SU-DHL-6 (cell line): ENCODE data around the gene KIF17.

ENCODE experiments used
- H2AFZ ChIP-seq: fragments of 200-600 bp; sonication (generic); 2 replicates; pipeline ENCODE4 v1.6.1; 2014; ENCODE audit warnings: low read depth, mild to moderate bottlenecking, moderate library complexity, mixed read lengths, antibody characterized with exemption, low read length; ENCODE audit not compliant: severe bottlenecking
- H3F3A ChIP-seq: fragments of 200-600 bp; shearing (Covaris generic); 2 replicates; pipeline ENCODE4 v1.6.0; 2016; ENCODE audit warnings: antibody characterized with exemption, mild to moderate bottlenecking; ENCODE audit not compliant: insufficient read depth
- H3K27ac ChIP-seq: fragments of 200-600 bp; sonication (generic); 2 replicates; pipeline ENCODE4 v1.5.1; 2016; ENCODE audit warnings: low read depth, mild to moderate bottlenecking, low read length, moderate library complexity, mixed read lengths
- H3K27me3 ChIP-seq: fragments of 200-600 bp; sonication (generic), shearing (Covaris generic); 2 replicates; pipeline ENCODE4 v1.6.0; 2014; ENCODE audit warnings: mild to moderate bottlenecking, low read length
- H3K36me3 ChIP-seq: fragments of 200-600 bp; sonication (generic); 2 replicates; pipeline ENCODE4 v1.6.1; 2014; ENCODE audit warnings: mild to moderate bottlenecking, low read length, mixed read lengths
- H3K4me2 ChIP-seq: fragments of 300-600, 200-600 bp; shearing (Covaris generic), sonication (generic); 2 replicates; pipeline ENCODE4 v1.6.0; 2014; ENCODE audit warnings: low read length, low read depth, mild to moderate bottlenecking; ENCODE audit not compliant: poor library complexity, severe bottlenecking
- H3K4me3 ChIP-seq: fragments of 200-600 bp; sonication (generic); 2 replicates; pipeline ENCODE4 v1.5.1; 2014; ENCODE audit warnings: antibody characterized with exemption, low read length, mild to moderate bottlenecking, mixed read lengths; ENCODE audit not compliant: insufficient read depth, poor library complexity, severe bottlenecking
- H3K79me2 ChIP-seq: fragments of 200-600 bp; sonication (generic); 2 replicates; pipeline ENCODE4 v1.6.1; 2014; ENCODE audit warnings: mild to moderate bottlenecking, low read length, moderate library complexity; ENCODE audit not compliant: insufficient read depth
- H3K9ac ChIP-seq: fragments of 200-600 bp; sonication (generic); 2 replicates; pipeline ENCODE4 v1.7.0; 2014; ENCODE audit warnings: mild to moderate bottlenecking, low read length
- H3K9me2 ChIP-seq: fragments of 200-600 bp; sonication (generic); replicated peaks from 2 replicates; pipeline ENCODE4 v1.6.1; 2014; ENCODE audit warnings: low read length; ENCODE audit not compliant: insufficient read depth
- H3K9me3 ChIP-seq: fragments of 200-600 bp; sonication (generic); 2 replicates; pipeline ENCODE4 v1.6.1; 2014; ENCODE audit warnings: low read length, mixed read lengths; ENCODE audit not compliant: insufficient read depth
- H4K20me1 ChIP-seq: fragments of 200-600 bp; sonication (generic); 2 replicates; pipeline ENCODE4 v1.6.1; 2014; ENCODE audit warnings: low read depth, mild to moderate bottlenecking, antibody characterized with exemption, low read length, moderate library complexity, mixed read lengths
- EZH2phosphoT487 ChIP-seq: fragments of 200-600 bp; sonication (generic), shearing (Covaris generic); conservative IDR thresholded peaks from 2 replicates; pipeline ENCODE4 v1.6.1; 2018; ENCODE audit warnings: mild to moderate bottlenecking, antibody characterized with exemption, low read length, moderate library complexity, mixed read lengths
- TF ChIP-seq, protein P1 (sequence below): fragments of 200-600 bp; sonication (generic); IDR thresholded peaks from one replicate; pipeline ENCODE4 v1.5.1; 2017; ENCODE audit warnings: antibody characterized with exemption, mild to moderate bottlenecking, low read length, moderate library complexity; ENCODE audit not compliant: insufficient read depth, poor library complexity, severe bottlenecking

Gene KIF17

GRCh38 chr1:20711285-20712214, 6.3 kb downstream of the KIF17 start:
- no peak overlapping the region for H3K27ac ChIP-seq
- H3K27me3 ChIP-seq = no peaks in the 10 kb centered on the region
- no peaks in the 10 kb centered on the region for H4K20me1 ChIP-seq
- H3K9ac ChIP-seq = no peak overlapping the region
- no peaks in the 10 kb centered on the region for H3F3A ChIP-seq
- no peaks in the 10 kb centered on the region for H3K9me3 ChIP-seq
- H3K79me2 ChIP-seq = no peaks in the 10 kb centered on the region
- no peak overlapping the region for H3K4me2 ChIP-seq
- TF ChIP-seq EZH2phosphoT487 = no peak
- TF ChIP-seq, protein P1, sequence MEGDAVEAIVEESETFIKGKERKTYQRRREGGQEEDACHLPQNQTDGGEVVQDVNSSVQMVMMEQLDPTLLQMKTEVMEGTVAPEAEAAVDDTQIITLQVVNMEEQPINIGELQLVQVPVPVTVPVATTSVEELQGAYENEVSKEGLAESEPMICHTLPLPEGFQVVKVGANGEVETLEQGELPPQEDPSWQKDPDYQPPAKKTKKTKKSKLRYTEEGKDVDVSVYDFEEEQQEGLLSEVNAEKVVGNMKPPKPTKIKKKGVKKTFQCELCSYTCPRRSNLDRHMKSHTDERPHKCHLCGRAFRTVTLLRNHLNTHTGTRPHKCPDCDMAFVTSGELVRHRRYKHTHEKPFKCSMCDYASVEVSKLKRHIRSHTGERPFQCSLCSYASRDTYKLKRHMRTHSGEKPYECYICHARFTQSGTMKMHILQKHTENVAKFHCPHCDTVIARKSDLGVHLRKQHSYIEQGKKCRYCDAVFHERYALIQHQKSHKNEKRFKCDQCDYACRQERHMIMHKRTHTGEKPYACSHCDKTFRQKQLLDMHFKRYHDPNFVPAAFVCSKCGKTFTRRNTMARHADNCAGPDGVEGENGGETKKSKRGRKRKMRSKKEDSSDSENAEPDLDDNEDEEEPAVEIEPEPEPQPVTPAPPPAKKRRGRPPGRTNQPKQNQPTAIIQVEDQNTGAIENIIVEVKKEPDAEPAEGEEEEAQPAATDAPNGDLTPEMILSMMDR = no peak
- H3K36me3 ChIP-seq = no peaks in the 10 kb centered on the region
- H3K4me3 ChIP-seq = no peak overlapping the region
- H3K9me2 ChIP-seq = no peaks in the 10 kb centered on the region
- no peak overlapping the region for H2AFZ ChIP-seq

DNA sequence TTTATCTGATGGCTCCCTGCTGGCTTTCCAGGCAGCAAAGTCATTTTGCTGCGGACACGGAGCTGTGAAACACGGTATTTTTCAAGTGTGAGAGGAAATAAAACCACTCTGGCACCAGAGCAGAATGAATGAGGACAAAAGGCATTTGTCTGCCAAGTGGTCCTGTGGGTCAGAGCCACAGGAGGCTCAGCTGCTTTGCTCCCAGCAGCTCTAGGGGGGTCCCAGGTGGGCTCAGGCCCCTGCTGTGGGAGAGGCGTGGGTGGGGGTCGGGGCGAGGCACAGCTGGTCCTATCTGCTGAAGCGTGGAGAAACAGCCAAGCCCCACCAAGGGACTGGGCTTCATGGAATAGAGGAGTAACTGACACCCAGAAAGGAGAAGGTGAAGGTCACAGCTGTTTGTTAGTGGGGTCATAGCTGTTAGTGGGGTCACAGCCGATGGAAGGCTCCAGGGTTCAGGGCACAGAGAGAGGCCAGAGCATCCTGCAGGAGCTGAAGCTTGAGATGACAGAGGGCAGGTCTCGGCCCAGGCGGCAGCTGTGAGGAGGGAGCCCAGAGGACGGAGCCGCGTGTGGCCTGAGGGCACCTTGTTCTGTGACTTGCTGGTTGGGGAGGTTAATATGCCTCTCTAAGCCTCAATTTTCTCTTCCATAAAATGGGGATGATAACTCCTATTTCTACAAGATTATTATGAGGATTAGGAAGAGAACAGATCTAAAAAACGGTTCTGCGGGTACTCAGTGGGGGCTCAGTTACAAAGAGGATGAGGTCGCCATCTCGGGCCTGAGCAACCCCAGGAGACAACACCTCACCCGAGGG, 7.1 kb downstream of the KIF17 start:
- Histone ChIP-seq H3K79me2 (no peaks in the 10 kb centered on the region), H3K9ac (no peak overlapping the region), H3K9me2 (no peaks in the 10 kb centered on the region), H3K36me3 (no peaks in the 10 kb centered on the region), H2AFZ (no peak overlapping the region), H3K4me2 (no peak overlapping the region), H3F3A (no peaks in the 10 kb centered on the region), H3K27ac (no peak overlapping the region), H3K9me3 (no peaks in the 10 kb centered on the region), H3K4me3 (no peak overlapping the region), H3K27me3 (no peaks in the 10 kb centered on the region), H4K20me1 (no peaks in the 10 kb centered on the region)
- TF ChIP-seq, protein P1 = no peak
- TF ChIP-seq EZH2phosphoT487 = no peak

DNA sequence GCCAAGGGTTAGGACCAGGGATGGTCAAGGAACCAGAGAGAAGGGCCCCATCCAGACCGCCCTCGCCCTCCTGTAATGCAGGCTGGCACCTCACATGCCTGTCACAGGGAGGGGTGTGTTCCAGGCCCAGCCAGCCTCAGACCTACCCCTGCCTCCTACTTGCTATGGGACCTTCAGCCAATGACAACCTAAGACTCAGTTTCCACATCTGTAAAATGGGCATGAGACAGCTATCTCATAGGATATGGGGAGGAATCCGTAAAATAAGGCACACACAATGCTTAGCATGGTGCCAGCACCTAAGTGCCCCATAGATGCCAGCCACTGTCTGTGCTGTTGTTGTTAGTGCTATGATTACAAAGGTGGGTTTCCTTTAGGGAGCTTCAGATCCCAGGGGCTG, 7.9 kb downstream of the KIF17 start:
- Histone ChIP-seq H4K20me1 (no peaks in the 10 kb centered on the region), H3K9me3 (no peaks in the 10 kb centered on the region), H3F3A (no peaks in the 10 kb centered on the region), H3K27ac (no peak overlapping the region), H3K27me3 (no peaks in the 10 kb centered on the region), H2AFZ (no peak overlapping the region), H3K9ac (no peak overlapping the region), H3K9me2 (no peaks in the 10 kb centered on the region), H3K4me3 (no peak overlapping the region), H3K36me3 (no peaks in the 10 kb centered on the region), H3K4me2 (no peak overlapping the region), H3K79me2 (no peaks in the 10 kb centered on the region)
- TF ChIP-seq EZH2phosphoT487 = no peak
- TF ChIP-seq, protein P1 = no peak
